Measurements from ENCODE around the gene PMEPA1.

Gene PMEPA1

DNA sequence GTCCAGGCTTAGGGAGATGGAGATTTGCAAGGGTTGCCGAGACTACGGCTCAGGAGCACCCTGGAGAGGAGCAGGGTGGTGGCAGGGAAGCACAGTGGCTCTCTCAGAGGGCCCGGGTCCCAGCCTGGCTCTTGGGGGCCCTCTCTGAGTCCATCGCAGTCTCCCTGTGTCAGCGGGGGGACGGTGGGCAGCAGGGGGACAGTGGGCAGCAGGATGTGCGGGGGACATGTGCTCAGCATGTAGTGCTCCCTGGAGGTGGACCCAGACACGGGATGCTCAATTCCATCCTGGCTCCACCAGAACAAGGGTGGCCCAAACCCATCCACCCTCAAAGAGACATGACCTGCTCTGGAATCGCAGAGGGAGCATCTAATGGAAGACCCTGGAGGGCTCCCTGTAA, 46.6 kb downstream of the PMEPA1 start:
- no peak for DNase-seq (ENCODE audit: low read depth in 1 of 2, low spot score in 1 of 2)

- DNase-seq (ENCODE audit: low read depth in 1 of 2, low spot score in 1 of 2) = no peak
Observed at GRCh38 chr20:57662456-57663240, 47.2 kb downstream of the PMEPA1 start.

GRCh38 chr20:57661746-57662455, 47.9 kb downstream of the PMEPA1 start:
- DNase-seq (ENCODE audit: low read depth in 1 of 2, low spot score in 1 of 2) = no peak

DNA sequence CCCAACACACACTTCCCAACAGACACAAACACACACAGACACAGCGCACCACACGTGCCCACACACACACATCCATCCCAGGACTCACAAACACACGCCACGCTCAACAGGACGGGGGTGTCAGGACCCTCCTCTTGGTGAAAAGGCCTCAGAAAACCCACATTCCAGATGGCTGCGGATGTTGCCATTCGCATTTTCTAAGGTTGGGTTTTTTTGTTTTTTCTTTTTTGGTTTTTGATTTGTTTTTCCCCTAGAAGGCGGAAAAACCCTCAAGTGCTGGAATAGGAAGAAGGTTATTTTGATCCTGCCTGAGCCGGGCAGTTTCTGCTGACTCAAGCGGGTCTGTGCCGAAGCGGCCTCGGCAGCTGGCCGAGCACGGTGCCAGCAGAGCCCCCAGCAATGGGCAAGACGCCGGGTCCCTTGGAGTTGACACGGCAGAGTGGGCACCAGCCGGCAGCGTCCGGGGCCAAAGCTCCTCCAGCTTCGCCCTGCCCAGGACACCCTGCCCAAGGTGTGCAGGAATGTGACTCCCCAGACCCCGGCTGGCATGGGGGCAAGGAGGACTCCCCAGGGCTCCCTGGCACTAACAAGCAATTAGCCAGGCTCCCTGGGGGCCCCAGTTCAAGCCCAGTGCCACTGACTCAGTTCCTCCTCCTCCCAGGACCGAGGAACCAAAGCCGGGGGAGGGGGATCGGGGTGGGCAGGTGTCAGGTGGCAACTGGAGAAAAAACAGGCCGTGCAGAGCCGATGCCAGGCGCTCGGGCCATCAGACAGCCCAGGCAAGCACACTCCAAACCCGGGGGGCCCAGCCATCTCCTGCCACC, 48.7 kb downstream of the PMEPA1 start:
- DNase-seq (ENCODE audit: low read depth in 1 of 2, low spot score in 1 of 2) = no peak

DNA sequence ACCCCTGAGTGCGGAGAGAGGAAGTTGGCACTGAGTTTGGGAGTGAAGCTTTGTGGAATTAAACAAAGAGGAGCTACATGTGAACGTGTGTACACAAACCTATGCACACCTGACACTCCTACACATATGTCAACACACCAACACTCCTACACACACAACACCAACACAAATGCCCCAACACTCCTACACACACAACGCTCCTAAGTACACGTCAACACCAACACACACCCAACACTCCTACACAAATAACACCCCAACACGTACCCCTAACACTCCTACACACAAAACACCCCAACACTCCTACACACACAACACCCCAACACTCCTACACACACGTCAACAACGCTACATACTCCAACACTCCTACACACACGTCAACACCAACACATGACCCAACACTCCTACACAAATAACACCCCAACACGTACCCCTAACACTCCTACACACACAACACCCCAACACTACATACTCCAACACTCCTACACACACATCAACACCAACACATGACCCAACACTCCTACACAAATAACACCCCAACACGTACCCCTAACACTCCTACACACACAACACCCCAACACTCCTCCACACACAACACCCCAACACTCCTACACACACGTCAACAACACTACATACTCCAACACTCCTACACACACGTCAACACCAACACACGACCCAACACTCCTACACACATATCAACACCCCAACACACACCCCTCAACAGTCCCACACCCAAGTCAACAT, 49.5 kb downstream of the PMEPA1 start:
- no peak for DNase-seq (ENCODE audit: low read depth in 1 of 2, low spot score in 1 of 2)

DNA sequence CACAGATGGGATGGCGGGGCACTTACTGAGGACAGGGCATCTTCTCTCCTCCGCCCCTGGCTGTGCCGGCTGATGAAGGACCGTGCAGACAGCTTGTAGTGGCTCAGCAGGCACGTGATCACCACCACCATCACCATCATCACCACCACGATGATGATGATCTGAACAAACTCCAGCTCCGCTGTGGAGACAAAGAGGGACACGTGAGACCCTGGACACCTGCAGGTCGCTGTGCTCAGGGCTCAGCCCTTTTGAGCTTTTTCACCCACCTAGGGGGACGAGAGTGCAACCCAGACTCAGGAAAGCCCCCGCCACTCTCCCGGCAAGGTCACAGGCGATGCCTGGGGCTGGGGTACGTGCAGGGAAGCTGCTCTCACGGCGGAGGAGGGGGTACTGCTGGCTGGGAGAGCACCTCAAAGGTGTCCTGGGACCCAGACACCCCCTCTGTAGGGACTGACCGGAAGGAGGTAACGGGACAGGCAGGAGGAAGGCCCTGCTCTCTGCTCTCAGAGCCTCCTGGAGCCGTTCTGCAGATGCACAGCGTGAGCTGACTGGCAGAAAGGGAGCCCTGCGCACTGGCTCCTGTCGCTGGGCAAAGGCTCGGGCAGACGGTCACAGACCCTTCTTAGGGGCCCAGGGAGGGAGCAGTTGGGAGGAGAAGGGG, 50.2 kb downstream of the PMEPA1 start:
- no peak for DNase-seq (ENCODE audit: low read depth in 1 of 2, low spot score in 1 of 2)

DNA sequence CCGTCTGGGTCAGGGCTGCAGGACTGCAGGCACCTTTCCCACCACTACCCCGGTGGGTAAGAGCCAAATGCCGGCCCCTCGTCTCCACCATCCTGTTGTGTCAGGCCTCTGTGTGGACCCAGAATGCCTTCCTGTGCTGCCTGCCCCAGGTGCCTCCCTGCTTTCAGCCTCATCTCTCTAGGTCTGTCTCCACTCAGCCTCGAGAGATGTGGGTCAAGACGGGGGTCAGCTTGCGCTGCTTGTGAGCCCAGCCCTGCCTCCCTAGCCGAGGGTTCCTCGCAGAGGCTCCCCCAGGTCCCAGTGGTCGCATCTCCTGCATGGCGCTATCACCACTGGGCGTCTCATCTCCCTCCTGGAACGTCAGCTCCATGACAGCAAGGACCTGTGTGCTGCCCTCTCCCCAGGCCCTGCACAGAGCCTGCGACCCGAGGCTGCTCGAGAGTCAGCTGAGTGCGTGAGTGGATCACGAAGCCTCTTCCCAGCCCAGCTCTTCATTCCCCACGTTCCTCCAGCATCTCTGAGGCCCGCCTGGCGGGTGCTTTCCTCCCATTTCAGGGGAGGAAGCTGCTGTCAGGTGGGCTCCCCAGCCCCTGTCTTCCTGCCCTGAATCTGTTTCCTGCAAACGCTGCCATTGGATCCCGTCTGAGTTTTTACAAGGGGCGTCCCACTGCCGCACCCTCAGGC, 50.8 kb downstream of the PMEPA1 start:
- DNase-seq (ENCODE audit: low read depth in 1 of 2, low spot score in 1 of 2) = no peak

DNA sequence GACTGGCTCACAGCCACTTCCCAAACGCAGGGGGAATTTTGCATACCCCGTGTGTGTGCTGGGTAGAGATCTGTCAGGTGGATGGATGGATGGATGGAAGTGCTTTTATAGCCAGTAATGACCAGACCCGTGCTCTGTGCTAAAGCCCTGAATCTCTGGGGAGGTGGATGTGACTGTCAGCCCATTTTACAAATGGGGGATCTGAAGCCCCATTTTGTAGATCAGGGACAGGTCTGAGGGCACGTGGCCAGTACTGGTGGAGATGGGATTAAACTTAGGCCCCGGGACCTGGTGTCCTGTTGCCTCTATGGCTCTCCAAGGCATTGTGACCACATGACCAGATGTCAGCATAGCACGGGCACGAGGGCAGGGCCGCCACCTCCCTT, 51.4 kb downstream of the PMEPA1 start:
- DNase-seq (ENCODE audit: low read depth in 1 of 2, low spot score in 1 of 2) = no peak

DNA sequence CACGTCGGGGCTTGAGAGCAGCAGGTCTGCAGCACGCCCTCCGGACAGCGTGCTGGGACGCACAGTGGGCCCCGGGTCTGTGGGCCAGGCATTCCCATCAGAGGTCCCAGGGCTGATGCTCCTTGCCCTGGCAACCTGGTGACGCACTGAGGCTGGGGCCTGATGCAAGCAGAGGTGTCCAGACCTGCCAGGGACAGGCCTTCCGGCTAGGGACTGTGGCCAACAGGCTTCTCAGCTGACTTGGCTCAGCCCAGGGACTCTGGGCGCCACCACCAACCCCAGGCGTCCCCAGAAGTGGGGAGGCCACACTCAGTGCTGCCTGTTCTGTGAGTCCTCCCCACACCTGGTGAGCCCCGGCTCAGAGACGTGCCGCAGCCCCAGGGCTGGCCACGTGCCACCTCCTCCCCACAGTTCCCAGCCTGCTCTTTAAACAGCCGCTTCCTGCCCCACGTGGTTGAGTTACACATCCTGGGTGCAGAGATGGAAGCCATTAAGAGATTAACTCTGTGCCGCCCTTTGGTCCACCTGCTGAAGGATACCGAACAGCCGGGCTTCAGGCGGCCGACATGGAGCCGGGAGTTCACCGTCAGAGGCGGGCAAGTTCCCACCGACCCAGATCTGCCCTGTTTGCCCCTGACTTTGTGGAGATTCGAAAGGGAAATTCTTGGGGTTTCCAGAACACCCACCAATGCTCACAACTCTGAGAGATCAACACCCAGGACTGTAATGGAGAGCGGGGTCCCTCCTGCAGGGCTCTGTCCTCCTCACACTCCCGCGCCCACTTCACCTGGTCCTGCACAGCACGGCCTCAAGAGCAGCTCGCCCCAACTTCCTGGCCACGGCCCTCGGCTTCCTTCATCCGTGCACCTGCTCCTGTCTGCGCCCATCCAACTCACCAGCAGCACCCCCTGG, 52.0 kb downstream of the PMEPA1 start:
- peak in 1 of 2 donors; percentile 21 for DNase-seq (ENCODE audit: low read depth in 1 of 2, low spot score in 1 of 2)

GRCh38 chr20:57656821-57657534, 52.8 kb downstream of the PMEPA1 start:
- peak in 1 of 2 donors; percentile 2 for DNase-seq (ENCODE audit: low read depth in 1 of 2, low spot score in 1 of 2)

DNA sequence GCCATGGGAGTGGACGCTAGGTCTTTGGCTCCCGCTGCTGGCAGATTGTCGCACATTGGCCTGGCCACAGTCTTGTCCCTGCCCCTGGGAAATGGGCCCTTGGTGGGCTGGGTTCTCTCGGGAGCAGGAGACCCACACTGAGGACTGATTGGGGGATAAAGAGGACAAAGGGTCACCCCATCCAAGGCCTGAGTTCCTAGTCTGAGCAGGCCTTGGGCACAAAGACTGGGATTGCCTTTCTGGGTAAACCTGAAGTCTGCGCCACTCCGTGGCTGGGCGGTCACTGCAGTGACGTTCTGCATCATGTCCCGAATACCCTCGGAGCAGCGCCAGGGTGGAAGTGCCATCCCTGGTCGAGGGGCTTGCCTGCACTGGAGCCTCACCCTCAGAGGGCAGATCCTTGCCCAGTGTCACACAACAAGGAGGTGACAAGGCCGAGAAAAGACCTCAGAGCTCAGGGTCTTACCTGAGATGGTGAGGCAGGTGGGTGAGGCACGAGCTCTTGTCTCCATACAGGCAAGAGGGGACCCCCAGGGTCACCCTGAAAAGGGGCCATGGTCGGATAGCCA, 53.5 kb downstream of the PMEPA1 start:
- DNase-seq (ENCODE audit: low read depth in 1 of 2, low spot score in 1 of 2) = peak in 1 of 2 donors; percentile 3

DNA sequence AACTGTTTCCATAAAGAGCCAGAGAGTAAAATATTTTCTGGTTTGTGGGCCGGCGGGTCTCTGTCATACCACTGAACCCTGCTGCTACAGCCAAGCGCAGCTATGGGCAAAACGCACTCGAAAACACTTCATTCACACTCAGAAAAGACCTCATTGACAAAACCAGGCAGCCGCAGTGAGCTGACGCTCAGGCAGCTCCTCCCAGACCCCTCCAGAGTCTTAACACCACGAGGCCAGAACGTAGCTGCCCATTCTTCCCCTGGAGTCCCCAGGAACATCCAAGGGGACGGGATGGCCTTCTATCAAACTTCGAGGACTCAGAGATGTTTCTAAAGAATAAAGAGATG, 54.0 kb downstream of the PMEPA1 start:
- no peak for DNase-seq (ENCODE audit: low read depth in 1 of 2, low spot score in 1 of 2)

- peak in 1 of 2 donors; percentile 1 for DNase-seq (ENCODE audit: low read depth in 1 of 2, low spot score in 1 of 2)
Observed at GRCh38 chr20:57654998-57655808, 54.6 kb downstream of the PMEPA1 start.

- DNase-seq (ENCODE audit: low read depth in 1 of 2, low spot score in 1 of 2) = peak; percentile 11 to 36
Observed at GRCh38 chr20:57654363-57654997, 55.3 kb downstream of the PMEPA1 start.

DNA sequence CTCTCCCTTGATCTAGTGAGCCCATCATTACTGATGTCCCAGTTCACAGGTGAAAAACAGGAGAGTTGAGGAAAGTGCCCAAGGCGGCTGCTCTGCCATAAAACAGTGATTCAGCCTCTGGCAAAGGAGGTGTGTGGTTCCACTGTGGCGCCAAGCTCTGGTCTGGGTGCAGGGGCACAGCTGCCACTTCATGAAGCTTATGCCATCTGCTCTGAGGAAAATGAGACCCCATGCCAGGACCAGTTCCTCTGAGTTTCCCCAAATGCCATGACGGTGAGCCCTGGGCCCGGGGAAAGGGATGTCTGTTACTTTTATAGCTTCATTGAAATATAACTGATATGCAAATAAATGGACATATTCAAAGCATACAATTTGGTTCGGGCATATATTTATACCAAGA, 55.9 kb downstream of the PMEPA1 start:
- peak in 1 of 2 donors; percentile 2 for DNase-seq (ENCODE audit: low read depth in 1 of 2, low spot score in 1 of 2)

GRCh38 chr20:57653546-57653900, 56.3 kb downstream of the PMEPA1 start:
- peak in 1 of 2 donors; percentile 2 for DNase-seq (ENCODE audit: low read depth in 1 of 2, low spot score in 1 of 2)
